PC-3 (cell line): ENCODE measurements around the gene NDUFAF2. TPM values are rescaled to one million over a fixed set of nuclear protein-coding genes. Genes with fewer than 3 reads are reported as not detected.

Experiments
- ATAC-seq: fragments of 200-7000 bp; cut with Tn5 transposase; 2 replicates; pipeline ENCODE4 v1.9.1; 2020; ENCODE audit warnings: mild to moderate bottlenecking, moderate library complexity
- BruUV-seq: library from RNA; stranded (reverse); fragments of 400-500 nt; replicated peaks from 2 replicates; lab custom pipeline; 2021; lab: Mats Ljungman, UMichigan
- CTCF ChIA-PET: fragments of 300-600 bp; sonication (Branson Sonifier 250); formaldehyde crosslinking; loops from one replicate; lab custom pipeline; 2022; ENCODE audit warnings: antibody characterized with exemption; lab: Charles Lee
- POLR2A ChIA-PET: fragments of 300-600 bp; sonication (Branson Sonifier 250); formaldehyde crosslinking; loops from one replicate; lab custom pipeline; 2022; ENCODE audit warnings: antibody characterized with exemption; ENCODE audit not compliant: unreplicated experiment; lab: Charles Lee
- DNase-seq: peaks from one replicate; pipeline ENCODE4 v3.0.0-alpha.2; 2015
- H2AFZ ChIP-seq: fragments of 300-600 bp; sonication (generic); 2 replicates; pipeline ENCODE4 v1.6.0; 2016; ENCODE audit warnings: antibody characterized with exemption, low read length
- H3F3A ChIP-seq: fragments of 300-600 bp; sonication (generic); one replicate; pipeline ENCODE4 v1.6.0; 2017; ENCODE audit warnings: antibody characterized with exemption, low read length, control low read depth, mild to moderate bottlenecking; ENCODE audit not compliant: unreplicated experiment
- H3K27ac ChIP-seq: fragments of 300-600 bp; sonication (generic); 2 replicates; pipeline ENCODE4 v1.5.1; 2016; ENCODE audit warnings: mild to moderate bottlenecking, low read length
- H3K27me3 ChIP-seq: fragments of 300-600 bp; sonication (generic); 2 replicates; pipeline ENCODE4 v1.6.1; 2016; ENCODE audit warnings: low read length, mixed read lengths
- H3K36me3 ChIP-seq: fragments of 300-600 bp; sonication (generic); 2 replicates; pipeline ENCODE4 v1.6.1; 2016; ENCODE audit warnings: low read depth, mixed run types, low read length, mixed read lengths
- H3K4me1 ChIP-seq: fragments of 300-600 bp; sonication (generic); 2 replicates; pipeline ENCODE4 v1.5.1; 2016; ENCODE audit warnings: low read length; ENCODE audit not compliant: insufficient read depth
- H3K4me2 ChIP-seq: fragments of 300-600 bp; sonication (generic); 2 replicates; pipeline ENCODE4 v1.6.0; 2016; ENCODE audit warnings: low read length
- H3K4me3 ChIP-seq: fragments of 300-600 bp; sonication (generic); 2 replicates; pipeline ENCODE4 v1.5.1; 2016; ENCODE audit warnings: mild to moderate bottlenecking, low read length, mixed read lengths
- H3K79me2 ChIP-seq: fragments of 300-600 bp; sonication (generic); 2 replicates; pipeline ENCODE4 v1.6.1; 2017; ENCODE audit warnings: low read length, mixed read lengths
- H3K9ac ChIP-seq: fragments of 300-600 bp; sonication (generic); 2 replicates; pipeline ENCODE4 v1.6.0; 2016; ENCODE audit warnings: mild to moderate bottlenecking, low read length
- H3K9me2 ChIP-seq: fragments of 300-600 bp; sonication (generic); replicated peaks from 2 replicates; pipeline ENCODE4 v1.6.1; 2016; ENCODE audit warnings: mixed run types, low read length, mixed read lengths
- H3K9me3 ChIP-seq: fragments of 300-600 bp; sonication (generic); 2 replicates; pipeline ENCODE4 v1.6.1; 2016; ENCODE audit warnings: low read length, mixed read lengths
- H4K20me1 ChIP-seq: fragments of 300-600 bp; sonication (generic); 2 replicates; pipeline ENCODE4 v1.6.1; 2016; ENCODE audit warnings: low read length, mixed read lengths
- EZH2 ChIP-seq: fragments of 300-600 bp; sonication (generic); IDR thresholded peaks from one replicate; pipeline ENCODE4 v1.6.1; 2017; ENCODE audit warnings: antibody characterized with exemption, mild to moderate bottlenecking, low read length; ENCODE audit not compliant: unreplicated experiment
- EZH2phosphoT487 ChIP-seq: fragments of 300-600 bp; sonication (generic); IDR thresholded peaks from 2 replicates; pipeline ENCODE4 v1.6.1; 2018; ENCODE audit warnings: mild to moderate bottlenecking, antibody characterized with exemption, low read length, borderline replicate concordance
- intact Hi-C: fragments of 100-400 bp; cut with micrococcal nuclease; formaldehyde crosslinking; loops from 2 replicates; pipeline ENCODE4 v1.9.0; 2023
- total RNA-seq: library from RNA; depleted of rRNA; stranded (reverse); fragments of >200 nt; gene quantifications from 2 replicates; pipeline ENCODE4 v1.2.3, GENCODE V29; 2014
- TF ChIP-seq, protein P1 (sequence below): fragments of 300-600 bp; sonication (generic); conservative IDR thresholded peaks from 2 replicates; pipeline ENCODE4 v1.5.1; 2017; ENCODE audit warnings: antibody characterized with exemption, low read depth, mild to moderate bottlenecking, low read length

Gene NDUFAF2
- total RNA-seq, 1 experiment from 2014 or later: 41.9 TPM

DNA sequence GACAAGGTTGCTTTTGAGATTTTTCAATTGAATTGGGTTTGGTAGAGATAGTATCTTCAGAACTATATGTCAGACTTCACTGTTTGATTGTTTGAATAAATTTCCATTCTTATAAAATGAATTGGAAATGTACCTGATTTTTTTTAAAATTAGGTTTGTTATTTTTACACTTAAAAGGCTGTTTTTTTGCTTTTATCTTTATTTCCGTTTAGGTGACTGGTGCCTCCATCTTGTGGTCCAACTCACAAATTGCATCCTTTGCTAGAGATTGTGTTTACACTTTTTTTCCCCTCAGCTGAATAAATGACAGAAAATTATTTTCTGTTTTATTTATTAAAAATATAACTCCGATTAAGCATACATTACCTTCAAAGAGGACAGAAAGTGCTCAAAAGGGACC lies 15.6 kb downstream of the NDUFAF2 start:
- H3K27me3 ChIP-seq: no peaks in the 10 kb centered on the region
- H3K9me2 ChIP-seq: no peaks in the 10 kb centered on the region
- no peaks in the 10 kb centered on the region for H3K4me1 ChIP-seq
- H3K9ac ChIP-seq: no peak overlapping the region
- no peaks in the 10 kb centered on the region for H4K20me1 ChIP-seq
- no peak overlapping the region for H3K4me3 ChIP-seq
- intact Hi-C loops: no loop called here
- H3K36me3 ChIP-seq: no peaks in the 10 kb centered on the region
- H2AFZ ChIP-seq: no peak overlapping the region
- TF ChIP-seq EZH2phosphoT487: no peak
- TF ChIP-seq, protein P1, sequence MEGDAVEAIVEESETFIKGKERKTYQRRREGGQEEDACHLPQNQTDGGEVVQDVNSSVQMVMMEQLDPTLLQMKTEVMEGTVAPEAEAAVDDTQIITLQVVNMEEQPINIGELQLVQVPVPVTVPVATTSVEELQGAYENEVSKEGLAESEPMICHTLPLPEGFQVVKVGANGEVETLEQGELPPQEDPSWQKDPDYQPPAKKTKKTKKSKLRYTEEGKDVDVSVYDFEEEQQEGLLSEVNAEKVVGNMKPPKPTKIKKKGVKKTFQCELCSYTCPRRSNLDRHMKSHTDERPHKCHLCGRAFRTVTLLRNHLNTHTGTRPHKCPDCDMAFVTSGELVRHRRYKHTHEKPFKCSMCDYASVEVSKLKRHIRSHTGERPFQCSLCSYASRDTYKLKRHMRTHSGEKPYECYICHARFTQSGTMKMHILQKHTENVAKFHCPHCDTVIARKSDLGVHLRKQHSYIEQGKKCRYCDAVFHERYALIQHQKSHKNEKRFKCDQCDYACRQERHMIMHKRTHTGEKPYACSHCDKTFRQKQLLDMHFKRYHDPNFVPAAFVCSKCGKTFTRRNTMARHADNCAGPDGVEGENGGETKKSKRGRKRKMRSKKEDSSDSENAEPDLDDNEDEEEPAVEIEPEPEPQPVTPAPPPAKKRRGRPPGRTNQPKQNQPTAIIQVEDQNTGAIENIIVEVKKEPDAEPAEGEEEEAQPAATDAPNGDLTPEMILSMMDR: peak; percentile 56
- H3K79me2 ChIP-seq: peaks cover 58% of the 10 kb centered on the region
- no peaks in the 10 kb centered on the region for H3F3A ChIP-seq
- no peaks in the 10 kb centered on the region for H3K9me3 ChIP-seq
- POLR2A ChIA-PET: interaction anchor here (0.7 kb wide), 1 partner anchor 384 kb away, joined by 7 read pairs; no protein-coding TSS in a partner anchor
- no TSS peak for BruUV-seq
- no peak overlapping the region for H3K27ac ChIP-seq
- DNase-seq (peak; percentile 16), ATAC-seq (no peak)
- CTCF ChIA-PET: interaction anchor here (0.7 kb wide), 1 partner anchor 344 kb away, joined by 3 read pairs; no protein-coding TSS in a partner anchor
- H3K4me2 ChIP-seq: no peak overlapping the region

DNA sequence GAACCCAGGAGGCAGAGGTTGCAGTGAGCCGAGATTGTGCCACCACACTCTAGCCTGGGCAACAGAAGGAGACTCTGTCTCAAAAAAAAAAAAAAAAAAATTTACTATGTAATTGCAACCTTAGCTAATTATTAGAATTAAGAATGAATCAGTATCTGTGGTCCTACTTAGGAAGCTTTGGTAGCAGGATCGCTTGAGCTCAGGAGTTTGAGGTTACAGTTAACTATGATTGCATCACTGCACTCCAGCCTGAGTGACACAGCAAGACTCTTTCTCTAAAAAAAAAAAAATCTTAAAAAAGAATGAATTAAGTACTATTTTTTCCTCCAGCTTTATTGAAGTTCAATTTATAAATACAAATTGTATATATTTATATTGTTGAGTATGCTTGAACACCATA lies 16.7 kb downstream of the NDUFAF2 start:
- H3K9ac ChIP-seq: no peak overlapping the region
- H3K9me2 ChIP-seq: no peaks in the 10 kb centered on the region
- ChIA-PET CTCF (no interaction called here), POLR2A (interaction anchor here (0.7 to 0.8 kb wide), 2 partner anchors 342 to 370 kb away, joined by 15 to 16 read pairs; no protein-coding TSS in a partner anchor)
- TF ChIP-seq EZH2: no peak
- no peak for TF ChIP-seq EZH2phosphoT487
- TF ChIP-seq, protein P1: no peak
- no peaks in the 10 kb centered on the region for H3K4me1 ChIP-seq
- no peak overlapping the region for H3K27ac ChIP-seq
- no TSS peak for BruUV-seq
- H4K20me1 ChIP-seq: no peaks in the 10 kb centered on the region
- no peak overlapping the region for H3K4me3 ChIP-seq
- H3K27me3 ChIP-seq: no peaks in the 10 kb centered on the region
- DNase-seq (no peak), ATAC-seq (no peak)
- intact Hi-C loops: no loop called here
- no peak overlapping the region for H2AFZ ChIP-seq
- no peaks in the 10 kb centered on the region for H3F3A ChIP-seq
- no peaks in the 10 kb centered on the region for H3K36me3 ChIP-seq
- peaks cover 58% of the 10 kb centered on the region for H3K79me2 ChIP-seq
- H3K4me2 ChIP-seq: no peak overlapping the region
- H3K9me3 ChIP-seq: no peaks in the 10 kb centered on the region

DNA sequence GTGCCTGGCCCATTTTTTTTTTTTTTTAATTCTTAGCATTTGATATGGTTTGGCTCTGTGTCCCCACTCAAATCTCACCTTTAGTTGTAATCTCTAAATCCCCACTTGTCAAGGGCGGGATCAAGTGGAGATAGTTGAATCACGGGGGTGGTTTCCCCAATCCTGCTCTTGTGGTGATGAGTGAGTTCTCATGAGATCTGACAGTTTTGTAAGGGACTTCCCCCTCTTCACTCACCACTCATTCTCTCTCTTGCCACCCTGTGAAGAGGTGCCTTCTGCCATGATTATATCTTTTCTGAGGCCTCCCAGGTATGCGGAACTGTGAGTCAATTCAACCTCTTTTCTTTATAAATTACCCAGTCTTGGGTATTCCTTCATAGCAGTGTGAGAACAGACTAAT lies 27.2 kb downstream of the NDUFAF2 start:
- no peak overlapping the region for H3K9ac ChIP-seq
- no peaks in the 10 kb centered on the region for H3K4me1 ChIP-seq
- ATAC-seq (no peak), DNase-seq (no peak)
- no peaks in the 10 kb centered on the region for H3K36me3 ChIP-seq
- H3K27me3 ChIP-seq: no peaks in the 10 kb centered on the region
- BruUV-seq: no TSS peak
- no peaks in the 10 kb centered on the region for H3K9me2 ChIP-seq
- no peaks in the 10 kb centered on the region for H4K20me1 ChIP-seq
- no peak overlapping the region for H3K27ac ChIP-seq
- intact Hi-C loops: no loop called here
- ChIA-PET POLR2A (no interaction called here), CTCF (no interaction called here)
- H3F3A ChIP-seq: no peaks in the 10 kb centered on the region
- TF ChIP-seq EZH2phosphoT487 (no peak), EZH2 (no peak)
- TF ChIP-seq, protein P1: no peak
- H3K9me3 ChIP-seq: no peaks in the 10 kb centered on the region
- H3K4me3 ChIP-seq: no peak overlapping the region
- no peak overlapping the region for H3K4me2 ChIP-seq
- peaks cover 47% of the 10 kb centered on the region for H3K79me2 ChIP-seq
- H2AFZ ChIP-seq: no peak overlapping the region
